AG09309 (cell line): ENCODE data around the gene SLC24A3.

ENCODE experiments used
- DNase-seq: peaks from one replicate; pipeline ENCODE4 v3.0.0-alpha.2; 2010; ENCODE audit warnings: low read depth
- H3K4me3 ChIP-seq: 2 replicates; pipeline ENCODE4 v1.5.1; 2011; ENCODE audit warnings: mild to moderate bottlenecking, low read depth, low read length, moderate library complexity; ENCODE audit not compliant: control insufficient read depth
- CTCF ChIP-seq: IDR thresholded peaks from 2 replicates; pipeline ENCODE4 v1.5.1; 2011; ENCODE audit warnings: mild to moderate bottlenecking, low read depth, low read length, inconsistent platforms; ENCODE audit not compliant: insufficient read depth, control insufficient read depth; ENCODE audit errors: missing control alignments

SLC24A3 gene

GRCh38 chr20:19288061-19288460 lies 75.6 kb downstream of the SLC24A3 start:
- no peak overlapping the region for H3K4me3 ChIP-seq
- no peak for TF ChIP-seq CTCF
- DNase-seq, result no peak

- no peak overlapping the region for H3K4me3 ChIP-seq
- TF ChIP-seq CTCF, result no peak
- no peak for DNase-seq
These were observed 76.2 kb downstream of the SLC24A3 start for GRCh38 chr20:19288636-19289035.

GRCh38 chr20:19289451-19289850 lies 77.0 kb downstream of the SLC24A3 start:
- TF ChIP-seq CTCF, result no peak
- no peak overlapping the region for H3K4me3 ChIP-seq
- no peak for DNase-seq

GRCh38 chr20:19291024-19291817 lies 78.8 kb downstream of the SLC24A3 start:
- H3K4me3 ChIP-seq, result no peak overlapping the region
- DNase-seq, result no peak
- TF ChIP-seq CTCF, result no peak

- DNase-seq, result no peak
- no peak overlapping the region for H3K4me3 ChIP-seq
- TF ChIP-seq CTCF, result no peak
These were observed 79.3 kb downstream of the SLC24A3 start for GRCh38 chr20:19291818-19292132.

- no peak for DNase-seq
- H3K4me3 ChIP-seq, result no peak overlapping the region
- no peak for TF ChIP-seq CTCF
These were observed 79.8 kb downstream of the SLC24A3 start for GRCh38 chr20:19292254-19292653.
